Adrenal gland (tissue), 5 donors: ENCODE measurements around the gene STEAP2.

Experiments used
- POLR2A ChIP-seq, 2 donors: fragments of 450-650 bp; IDR thresholded peaks; one replicate each; pipeline ENCODE4 v1.6.1; 2017; ENCODE audit warnings: antibody characterized with exemption in 2 of 2, mild to moderate bottlenecking in 2 of 2, moderate library complexity in 1 of 2
- TF ChIP-seq, protein P1 (sequence below), 6 experiments: fragments of 450-650 bp in 4 of 6; fragments of 200-600 bp in 2 of 6; sonication (generic) in 1 of 6; IDR thresholded peaks; 1 replicate in 5 of 6; 2 replicates in 1 of 6; pipeline versions ENCODE4 v1.5.1 to v1.8.0; 2016 to 2021; ENCODE audit warnings: antibody characterized with exemption in 6 of 6, mild to moderate bottlenecking in 2 of 6, moderate library complexity in 1 of 6
- donor health status: DM: no; HTN: no; CAD: no.

DNA sequence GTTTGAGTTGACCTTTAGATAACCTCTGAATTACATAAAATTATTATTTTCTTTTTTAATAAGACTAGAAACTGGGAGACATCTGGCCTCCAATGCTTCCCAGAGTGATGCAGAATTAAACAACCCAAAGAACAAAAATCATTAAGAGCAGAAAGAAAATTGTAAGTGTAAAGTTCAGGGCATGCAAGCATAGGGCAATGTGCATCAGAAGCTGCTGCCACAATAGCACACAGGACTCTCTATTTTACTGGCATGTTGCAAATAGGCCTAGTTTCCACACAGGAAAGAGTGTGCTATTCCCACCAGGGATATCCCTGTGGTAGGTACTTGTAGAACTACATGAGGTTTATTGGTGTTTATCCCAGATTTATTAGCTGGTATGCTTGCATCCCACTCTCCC, 20.5 kb upstream of the STEAP2 start:
- TF ChIP-seq, protein P1, sequence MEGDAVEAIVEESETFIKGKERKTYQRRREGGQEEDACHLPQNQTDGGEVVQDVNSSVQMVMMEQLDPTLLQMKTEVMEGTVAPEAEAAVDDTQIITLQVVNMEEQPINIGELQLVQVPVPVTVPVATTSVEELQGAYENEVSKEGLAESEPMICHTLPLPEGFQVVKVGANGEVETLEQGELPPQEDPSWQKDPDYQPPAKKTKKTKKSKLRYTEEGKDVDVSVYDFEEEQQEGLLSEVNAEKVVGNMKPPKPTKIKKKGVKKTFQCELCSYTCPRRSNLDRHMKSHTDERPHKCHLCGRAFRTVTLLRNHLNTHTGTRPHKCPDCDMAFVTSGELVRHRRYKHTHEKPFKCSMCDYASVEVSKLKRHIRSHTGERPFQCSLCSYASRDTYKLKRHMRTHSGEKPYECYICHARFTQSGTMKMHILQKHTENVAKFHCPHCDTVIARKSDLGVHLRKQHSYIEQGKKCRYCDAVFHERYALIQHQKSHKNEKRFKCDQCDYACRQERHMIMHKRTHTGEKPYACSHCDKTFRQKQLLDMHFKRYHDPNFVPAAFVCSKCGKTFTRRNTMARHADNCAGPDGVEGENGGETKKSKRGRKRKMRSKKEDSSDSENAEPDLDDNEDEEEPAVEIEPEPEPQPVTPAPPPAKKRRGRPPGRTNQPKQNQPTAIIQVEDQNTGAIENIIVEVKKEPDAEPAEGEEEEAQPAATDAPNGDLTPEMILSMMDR (IDR thresholded peaks at IDR 0.05): no peak
- no peak for TF ChIP-seq POLR2A (IDR thresholded peaks at IDR 0.05)
